ENCODE measurements around the gene PPP2R1B.

DNA sequence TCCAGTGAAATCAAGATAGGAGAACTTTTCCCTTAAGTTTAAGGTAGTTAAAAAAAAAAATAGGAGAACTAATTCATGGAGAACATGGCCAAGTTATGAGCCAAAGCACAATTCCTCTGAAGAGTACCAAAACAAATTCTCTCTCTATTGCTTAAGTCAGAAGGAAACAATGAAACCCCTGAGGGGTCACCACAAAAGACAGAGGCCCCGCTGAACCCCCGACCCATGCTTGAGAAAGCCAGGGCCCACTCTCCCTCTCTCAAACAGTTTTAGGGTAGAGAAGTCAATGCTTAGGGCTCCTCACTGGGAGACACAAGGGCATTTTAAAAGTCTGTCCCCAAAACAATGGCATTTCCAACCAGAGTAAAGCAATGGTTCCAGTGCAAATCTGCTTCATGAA lies 26.9 kb downstream of the PPP2R1B start:
- TF ChIP-seq, protein P1, sequence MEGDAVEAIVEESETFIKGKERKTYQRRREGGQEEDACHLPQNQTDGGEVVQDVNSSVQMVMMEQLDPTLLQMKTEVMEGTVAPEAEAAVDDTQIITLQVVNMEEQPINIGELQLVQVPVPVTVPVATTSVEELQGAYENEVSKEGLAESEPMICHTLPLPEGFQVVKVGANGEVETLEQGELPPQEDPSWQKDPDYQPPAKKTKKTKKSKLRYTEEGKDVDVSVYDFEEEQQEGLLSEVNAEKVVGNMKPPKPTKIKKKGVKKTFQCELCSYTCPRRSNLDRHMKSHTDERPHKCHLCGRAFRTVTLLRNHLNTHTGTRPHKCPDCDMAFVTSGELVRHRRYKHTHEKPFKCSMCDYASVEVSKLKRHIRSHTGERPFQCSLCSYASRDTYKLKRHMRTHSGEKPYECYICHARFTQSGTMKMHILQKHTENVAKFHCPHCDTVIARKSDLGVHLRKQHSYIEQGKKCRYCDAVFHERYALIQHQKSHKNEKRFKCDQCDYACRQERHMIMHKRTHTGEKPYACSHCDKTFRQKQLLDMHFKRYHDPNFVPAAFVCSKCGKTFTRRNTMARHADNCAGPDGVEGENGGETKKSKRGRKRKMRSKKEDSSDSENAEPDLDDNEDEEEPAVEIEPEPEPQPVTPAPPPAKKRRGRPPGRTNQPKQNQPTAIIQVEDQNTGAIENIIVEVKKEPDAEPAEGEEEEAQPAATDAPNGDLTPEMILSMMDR (IDR thresholded peaks at IDR 0.05), result no peak
- TF ChIP-seq POLR2A (IDR thresholded peaks at IDR 0.05), result no peak
